Activated B cell treated with CpG ODN at 0.5 μM for 24 hours (primary cell): ENCODE measurements around the gene ADGRF5. TPM values are rescaled to one million over a fixed set of nuclear protein-coding genes. Genes with fewer than 3 reads are reported as not detected.

ENCODE experiments used
- ATAC-seq: fragments of 200-7000 bp; cut with Tn5 transposase; one replicate; pipeline ENCODE4 v1.10.0; 2021; ENCODE audit warnings: low read depth, mild to moderate bottlenecking, moderate library complexity
- CTCF ChIA-PET: fragments of 350-600 bp; sonication (Branson Sonifier 250); formaldehyde crosslinking; loops from one replicate; lab custom pipeline; 2021; ENCODE audit warnings: antibody characterized with exemption; lab: Charles Lee
- POLR2A ChIA-PET: fragments of 350-600 bp; sonication (Branson Sonifier 250); formaldehyde crosslinking; loops from one replicate; lab custom pipeline; 2021; ENCODE audit warnings: antibody characterized with exemption; lab: Charles Lee
- DNase-seq: peaks from one replicate; pipeline ENCODE4 v3.0.0; 2022
- H3K27ac Mint-ChIP-seq: one replicate; pipeline ENCODE4 v1.8.0; 2020; ENCODE audit warnings: mixed read lengths
- H3K27me3 Mint-ChIP-seq: one replicate; pipeline ENCODE4 v1.8.0; 2021; ENCODE audit warnings: mixed read lengths
- H3K36me3 Mint-ChIP-seq: one replicate; pipeline ENCODE4 v1.8.0; 2021; ENCODE audit warnings: low read depth, mixed read lengths
- H3K4me1 Mint-ChIP-seq: one replicate; pipeline ENCODE4 v1.8.0; 2021; ENCODE audit warnings: mixed read lengths
- H3K4me3 Mint-ChIP-seq: one replicate; pipeline ENCODE4 v1.8.0; 2020; ENCODE audit warnings: mild to moderate bottlenecking, mixed read lengths
- H3K9me3 Mint-ChIP-seq: one replicate; pipeline ENCODE4 v1.8.0; 2020; ENCODE audit warnings: mixed read lengths
- intact Hi-C: fragments of 100-400 bp; cut with micrococcal nuclease; formaldehyde crosslinking; loops from one replicate; pipeline ENCODE4 v1.15.1; 2024
- total RNA-seq: library from RNA; stranded (reverse); gene quantifications from 2 replicates; pipeline ENCODE4 v1.2.3, GENCODE V29; 2022
- TF ChIP-seq, protein P1 (sequence below): fragments of 200-600 bp; IDR thresholded peaks from one replicate; pipeline ENCODE4 v1.8.0; 2022; ENCODE audit warnings: antibody characterized with exemption, mild to moderate bottlenecking

The ADGRF5 gene
- total RNA-seq, 1 donor from 2014 or later = not detected

- CTCF ChIA-PET = no interaction called here
Measured at GRCh38 chr6:46903175-46903574, 18.6 kb downstream of the ADGRF5 start.

DNA sequence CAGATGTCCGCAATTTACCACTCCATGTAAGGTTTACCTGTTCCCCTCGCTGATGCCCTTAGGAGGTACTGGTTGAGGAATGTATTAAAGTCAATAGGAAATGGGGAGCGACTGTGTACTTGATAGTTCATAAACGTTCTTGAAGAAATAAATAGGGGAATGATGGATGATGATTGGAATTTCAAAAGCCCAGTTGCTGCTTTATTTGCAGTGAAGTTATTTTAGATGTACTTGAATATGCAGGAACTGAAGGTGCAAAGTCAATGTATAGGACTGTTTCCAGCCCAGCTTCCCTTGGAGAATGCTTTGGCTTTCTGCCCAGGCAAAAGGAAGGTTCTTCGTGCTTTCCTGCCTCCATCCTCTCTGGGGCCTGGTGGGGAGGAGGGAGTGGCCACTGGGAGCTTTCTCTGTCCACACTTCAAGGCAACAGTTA, 19.8 kb downstream of the ADGRF5 start:
- H3K27me3 Mint-ChIP-seq = peaks cover 3% of the 10 kb centered on the region
- H3K36me3 Mint-ChIP-seq = no peaks in the 10 kb centered on the region
- no peak overlapping the region for H3K27ac Mint-ChIP-seq
- TF ChIP-seq, protein P1, sequence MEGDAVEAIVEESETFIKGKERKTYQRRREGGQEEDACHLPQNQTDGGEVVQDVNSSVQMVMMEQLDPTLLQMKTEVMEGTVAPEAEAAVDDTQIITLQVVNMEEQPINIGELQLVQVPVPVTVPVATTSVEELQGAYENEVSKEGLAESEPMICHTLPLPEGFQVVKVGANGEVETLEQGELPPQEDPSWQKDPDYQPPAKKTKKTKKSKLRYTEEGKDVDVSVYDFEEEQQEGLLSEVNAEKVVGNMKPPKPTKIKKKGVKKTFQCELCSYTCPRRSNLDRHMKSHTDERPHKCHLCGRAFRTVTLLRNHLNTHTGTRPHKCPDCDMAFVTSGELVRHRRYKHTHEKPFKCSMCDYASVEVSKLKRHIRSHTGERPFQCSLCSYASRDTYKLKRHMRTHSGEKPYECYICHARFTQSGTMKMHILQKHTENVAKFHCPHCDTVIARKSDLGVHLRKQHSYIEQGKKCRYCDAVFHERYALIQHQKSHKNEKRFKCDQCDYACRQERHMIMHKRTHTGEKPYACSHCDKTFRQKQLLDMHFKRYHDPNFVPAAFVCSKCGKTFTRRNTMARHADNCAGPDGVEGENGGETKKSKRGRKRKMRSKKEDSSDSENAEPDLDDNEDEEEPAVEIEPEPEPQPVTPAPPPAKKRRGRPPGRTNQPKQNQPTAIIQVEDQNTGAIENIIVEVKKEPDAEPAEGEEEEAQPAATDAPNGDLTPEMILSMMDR = no peak
- DNase-seq = no peak
- intact Hi-C loops = no loop called here
- ChIA-PET POLR2A (no interaction called here), CTCF (no interaction called here)
- no peak for ATAC-seq
- H3K9me3 Mint-ChIP-seq = no peaks in the 10 kb centered on the region
- no peak overlapping the region for H3K4me3 Mint-ChIP-seq
- H3K4me1 Mint-ChIP-seq = no peaks in the 10 kb centered on the region

More at GRCh38 chr6:46903175-46903574, 18.6 kb downstream of the ADGRF5 start:
- TF ChIP-seq, protein P1 = no peak
- POLR2A ChIA-PET = no interaction called here
- Mint-ChIP-seq H3K4me3 (no peak overlapping the region), H3K4me1 (no peaks in the 10 kb centered on the region), H3K9me3 (no peaks in the 10 kb centered on the region), H3K27me3 (peaks cover 3% of the 10 kb centered on the region), H3K36me3 (no peaks in the 10 kb centered on the region), H3K27ac (no peak overlapping the region)
- ATAC-seq = no peak
- intact Hi-C loops = no loop called here
- no peak for DNase-seq

- Mint-ChIP-seq H3K27me3 (peaks cover 3% of the 10 kb centered on the region), H3K9me3 (no peaks in the 10 kb centered on the region), H3K36me3 (no peaks in the 10 kb centered on the region), H3K4me3 (no peak overlapping the region), H3K4me1 (no peaks in the 10 kb centered on the region), H3K27ac (no peak overlapping the region)
- intact Hi-C loops = no loop called here
- POLR2A ChIA-PET = no interaction called here
- CTCF ChIA-PET = no interaction called here
- DNase-seq (no peak), ATAC-seq (no peak)
- TF ChIP-seq, protein P1 = no peak
Measured at GRCh38 chr6:46900266-46900665, 21.5 kb downstream of the ADGRF5 start.

DNA sequence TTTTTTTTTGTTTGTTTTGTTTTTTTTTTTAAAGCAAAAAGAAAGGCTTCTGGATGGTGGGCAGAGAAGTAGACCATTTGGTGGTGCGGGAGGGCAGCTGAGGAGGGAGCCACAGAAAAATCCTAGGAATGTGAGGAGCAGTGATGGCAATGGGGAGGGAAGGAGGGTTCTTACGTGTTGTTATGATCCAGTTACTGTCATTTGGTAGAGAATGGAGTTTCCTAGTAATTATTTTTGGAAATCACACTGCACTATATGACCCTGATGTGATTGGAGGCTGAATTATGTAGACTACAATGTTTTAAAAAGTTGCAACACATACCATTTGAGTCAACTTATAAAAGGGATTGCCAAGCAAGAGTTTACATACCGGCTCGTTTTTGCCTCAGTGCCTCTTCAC, 22.1 kb downstream of the ADGRF5 start:
- Mint-ChIP-seq H3K27me3 (peaks cover 3% of the 10 kb centered on the region), H3K4me1 (no peaks in the 10 kb centered on the region), H3K9me3 (no peaks in the 10 kb centered on the region), H3K36me3 (no peaks in the 10 kb centered on the region), H3K4me3 (no peak overlapping the region), H3K27ac (no peak overlapping the region)
- TF ChIP-seq, protein P1 = no peak
- ChIA-PET CTCF (no interaction called here), POLR2A (no interaction called here)
- no peak for ATAC-seq
- intact Hi-C loops = no loop called here
- no peak for DNase-seq

DNA sequence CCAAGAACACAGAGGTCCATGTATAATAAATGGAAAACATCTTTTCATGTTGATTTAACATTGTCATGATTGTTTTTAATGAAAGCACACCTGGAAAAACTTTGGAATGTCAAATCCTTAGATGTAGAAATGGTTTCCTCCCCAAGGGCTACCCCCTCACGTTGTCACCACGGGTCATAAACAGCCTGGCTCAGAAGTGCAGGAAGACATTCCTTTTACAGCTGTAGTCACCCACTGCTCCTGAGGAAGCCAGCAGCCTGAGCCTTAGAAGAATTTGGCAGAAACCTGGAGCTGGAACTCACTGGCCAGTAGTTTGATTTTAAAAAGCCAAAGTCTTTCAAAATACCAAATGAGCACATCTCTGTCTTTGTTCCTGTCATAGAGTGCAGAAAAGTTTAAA, 23.7 kb downstream of the ADGRF5 start:
- H3K9me3 Mint-ChIP-seq = no peaks in the 10 kb centered on the region
- no peaks in the 10 kb centered on the region for H3K4me1 Mint-ChIP-seq
- peaks cover 3% of the 10 kb centered on the region for H3K27me3 Mint-ChIP-seq
- intact Hi-C loops = no loop called here
- TF ChIP-seq, protein P1 = no peak
- CTCF ChIA-PET = no interaction called here
- H3K27ac Mint-ChIP-seq = no peak overlapping the region
- DNase-seq (no peak), ATAC-seq (no peak)
- no peaks in the 10 kb centered on the region for H3K36me3 Mint-ChIP-seq
- POLR2A ChIA-PET = no interaction called here
- no peak overlapping the region for H3K4me3 Mint-ChIP-seq
